NOMO-1 treated with DMSO at 0.1 percent for 48 hours (cell line): ENCODE measurements around the gene CCL22.
A peak's percentile ranks its signal among the peaks of the same experiment; 100 is the strongest.

ENCODE experiments used
- DNase-seq: peaks from one replicate; lab custom pipeline; 2025; ENCODE audit not compliant: unreplicated experiment; lab: John Stamatoyannopoulos, UW

The CCL22 gene

DNA sequence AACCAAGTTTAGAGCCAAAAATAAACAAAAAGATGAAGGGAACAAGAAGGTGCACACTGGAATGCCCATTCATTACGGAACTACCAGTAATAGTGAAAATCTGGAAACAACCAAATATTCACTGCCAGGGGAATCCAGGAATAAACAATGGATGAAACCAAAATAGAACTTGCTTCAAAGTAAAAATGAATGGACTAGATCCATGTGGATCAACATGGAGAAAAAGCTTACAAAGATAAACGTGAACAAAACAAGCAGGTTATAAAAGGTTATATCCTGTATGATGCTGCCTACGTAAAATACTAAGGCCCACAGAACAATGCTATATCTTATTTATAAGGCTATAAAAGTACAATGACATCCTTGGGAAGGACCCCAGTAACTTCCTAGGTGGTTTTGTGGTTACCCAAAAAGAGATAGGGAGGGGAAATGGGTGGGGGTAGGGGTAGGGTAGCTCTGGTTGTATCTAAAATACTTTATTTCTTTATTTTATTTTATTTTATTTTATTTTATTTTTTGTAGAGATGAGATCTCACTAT lies 12.8 kb upstream of the CCL22 start:
- no peak for DNase-seq

GRCh38 chr16:57347858-57348257 lies 10.7 kb upstream of the CCL22 start:
- no peak for DNase-seq

DNA sequence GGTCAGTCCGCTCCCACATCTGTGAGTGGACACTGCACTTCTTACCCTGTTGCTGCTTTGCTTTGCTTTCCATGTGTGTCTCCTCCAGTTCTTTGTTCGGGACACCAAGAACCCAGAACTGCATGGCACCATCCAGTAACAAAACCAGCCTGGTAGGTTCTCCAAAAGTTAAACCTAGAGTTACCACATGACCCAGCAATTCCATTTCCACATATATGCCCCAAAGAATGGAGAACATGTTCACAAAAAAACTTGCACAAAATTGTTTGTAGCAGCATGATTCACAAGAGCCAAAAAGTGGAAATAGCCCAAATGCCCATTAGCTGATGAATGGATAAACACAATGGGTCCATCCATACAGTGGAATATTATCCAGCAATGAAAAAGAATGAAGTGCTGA lies 10.3 kb upstream of the CCL22 start:
- peak; percentile 16 for DNase-seq

DNA sequence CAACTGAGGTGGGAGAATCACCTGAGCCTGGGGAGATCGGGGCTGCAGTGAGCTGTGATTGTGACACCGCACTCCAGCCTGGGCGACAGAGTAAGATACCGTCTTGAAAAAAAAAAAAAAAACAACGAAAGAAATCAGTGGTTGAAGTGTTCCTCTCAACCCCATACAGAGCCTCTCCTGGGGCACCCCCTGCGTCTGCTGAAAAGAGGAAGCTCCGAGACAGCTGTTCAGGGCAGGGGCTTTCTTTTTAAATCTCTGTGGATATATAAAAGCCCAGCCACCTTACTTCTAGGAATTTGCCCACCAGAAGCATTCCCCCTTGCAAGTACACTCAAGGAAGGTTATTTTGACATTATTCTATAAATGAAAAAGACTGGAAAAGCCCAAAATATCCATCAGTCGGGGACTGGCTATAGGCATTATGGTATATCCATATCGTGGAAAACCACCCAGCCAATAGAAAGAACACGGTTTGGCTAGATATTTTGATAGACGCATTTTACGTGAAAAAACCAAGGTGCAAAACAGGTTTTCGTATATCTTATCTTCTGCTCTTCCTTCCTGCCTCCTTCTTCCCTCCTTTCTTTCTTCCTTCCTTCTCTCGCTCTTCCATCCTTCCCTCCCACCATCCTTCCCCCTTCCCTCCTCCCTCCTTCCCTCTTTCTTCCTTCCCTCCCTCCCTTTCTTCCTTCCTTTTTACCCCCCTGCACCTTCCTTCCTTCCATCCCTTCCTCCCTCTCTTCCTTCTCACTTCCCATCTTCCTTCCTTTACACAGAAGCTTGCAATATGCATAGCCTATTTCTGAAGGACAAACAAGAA lies 9.2 kb upstream of the CCL22 start:
- peak; percentile 88 for DNase-seq

DNA sequence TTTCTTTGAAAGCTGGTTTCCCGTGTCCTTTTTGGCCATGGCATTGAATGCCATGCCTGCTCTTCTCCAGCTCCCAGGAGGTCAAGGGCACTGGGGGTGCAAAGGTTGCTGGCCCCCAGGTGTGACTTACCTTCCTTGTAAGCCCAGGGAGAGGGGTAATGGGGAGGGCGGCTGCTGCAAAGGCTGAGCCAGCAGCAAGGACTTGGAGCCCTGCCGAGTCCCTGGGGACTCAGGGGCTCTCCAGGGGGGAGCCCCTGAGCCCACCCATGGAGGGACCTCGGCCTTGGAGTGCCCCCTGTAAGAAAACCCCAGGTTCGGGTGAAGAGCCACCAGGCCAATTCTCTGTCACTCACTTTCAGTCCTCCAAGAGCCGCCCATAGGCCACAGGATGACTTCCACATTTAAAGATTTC lies 5.9 kb upstream of the CCL22 start:
- DNase-seq = no peak

GRCh38 chr16:57354311-57354710 lies 4.3 kb upstream of the CCL22 start:
- DNase-seq = no peak

- no peak for DNase-seq
Observed at GRCh38 chr16:57355898-57356414, 2.6 kb upstream of the CCL22 start.

DNA sequence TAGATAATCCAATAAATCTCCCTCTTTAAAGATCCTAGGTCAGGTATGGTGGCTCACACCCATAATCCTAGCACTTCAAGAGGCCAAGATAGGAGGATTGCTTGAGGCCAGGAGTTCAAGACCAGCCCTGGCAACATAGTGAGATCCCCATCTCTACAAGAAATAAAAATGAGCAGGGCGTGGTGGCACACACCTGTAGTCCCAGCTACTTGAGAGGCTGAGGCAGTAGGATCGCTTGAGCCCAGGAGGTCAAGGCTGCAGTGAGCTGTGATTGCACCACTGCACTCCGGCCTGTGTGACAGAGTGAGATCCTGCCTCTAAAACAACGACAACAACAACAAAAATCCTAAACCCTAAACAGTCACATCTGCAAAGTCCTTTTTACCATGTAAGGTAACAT lies 2.0 kb upstream of the CCL22 start:
- DNase-seq = no peak

GRCh38 chr16:57357330-57358085 lies 1.1 kb upstream of the CCL22 start:
- peak; percentile 81 for DNase-seq

DNA sequence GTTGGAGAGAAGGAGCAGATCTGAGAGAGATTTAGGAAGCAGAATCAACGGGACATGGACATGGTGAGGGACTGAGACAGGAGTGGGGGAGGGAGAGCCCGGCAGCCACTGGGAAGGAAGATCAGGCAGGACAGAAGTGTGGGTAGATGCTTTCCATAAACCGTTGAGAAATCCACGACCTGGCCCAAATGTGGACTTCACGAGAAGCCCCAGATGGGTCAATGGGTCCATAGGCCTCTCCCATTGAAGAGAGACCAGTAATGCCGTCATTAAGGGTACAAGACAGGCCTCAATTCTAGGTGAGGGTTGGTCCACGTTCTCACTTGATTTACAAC lies 530 bp upstream of the CCL22 start:
- no peak for DNase-seq

- DNase-seq = no peak
Observed at GRCh38 chr16:57360321-57360935, 1.8 kb downstream of the CCL22 start.

DNA sequence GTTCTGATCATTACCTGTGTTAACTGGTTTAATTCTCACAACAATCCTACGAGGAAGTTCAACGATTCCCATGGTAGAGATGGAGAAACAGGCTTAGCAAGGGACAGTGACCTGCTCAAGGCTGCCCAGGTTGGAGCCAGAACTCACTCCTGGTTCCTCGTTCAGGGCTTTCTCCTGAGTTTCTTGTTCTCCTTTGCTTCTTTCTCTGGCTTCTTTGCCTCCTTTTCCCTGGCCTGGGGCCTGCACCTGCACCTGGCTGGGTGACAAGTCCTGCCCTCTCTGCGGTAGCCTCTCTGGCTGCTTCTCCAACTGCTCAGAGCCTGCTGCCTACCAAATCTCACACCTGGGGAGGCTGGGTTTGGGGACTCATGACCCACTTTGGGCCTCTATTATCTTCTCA lies 2.8 kb downstream of the CCL22 start:
- DNase-seq = no peak

GRCh38 chr16:57364143-57364542 lies 5.6 kb downstream of the CCL22 start:
- DNase-seq = no peak

DNA sequence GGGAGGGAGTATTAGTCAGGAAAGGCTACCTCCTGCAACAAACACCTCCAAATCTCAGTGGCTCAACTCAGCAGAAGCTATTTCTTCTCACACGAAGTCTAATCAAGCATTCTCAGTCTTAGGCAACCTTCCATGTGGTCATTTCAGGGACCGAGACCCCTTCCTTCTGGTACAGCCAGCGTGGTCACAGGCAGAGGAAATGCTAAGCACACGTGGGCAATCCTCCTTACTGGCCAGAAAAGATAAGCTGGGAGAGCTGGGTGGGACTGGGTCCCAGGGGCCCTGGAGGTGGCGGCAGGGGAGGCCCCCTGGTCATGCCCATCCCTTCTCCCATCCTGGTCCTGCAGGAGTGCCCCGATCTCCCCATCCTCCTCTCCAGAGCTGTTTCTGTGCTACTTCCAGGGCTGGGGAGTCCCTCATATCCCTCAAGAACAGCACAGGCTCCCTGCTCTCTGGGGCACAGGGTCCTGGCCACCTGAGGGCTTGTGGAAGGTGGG lies 8.0 kb downstream of the CCL22 start:
- DNase-seq = no peak

DNA sequence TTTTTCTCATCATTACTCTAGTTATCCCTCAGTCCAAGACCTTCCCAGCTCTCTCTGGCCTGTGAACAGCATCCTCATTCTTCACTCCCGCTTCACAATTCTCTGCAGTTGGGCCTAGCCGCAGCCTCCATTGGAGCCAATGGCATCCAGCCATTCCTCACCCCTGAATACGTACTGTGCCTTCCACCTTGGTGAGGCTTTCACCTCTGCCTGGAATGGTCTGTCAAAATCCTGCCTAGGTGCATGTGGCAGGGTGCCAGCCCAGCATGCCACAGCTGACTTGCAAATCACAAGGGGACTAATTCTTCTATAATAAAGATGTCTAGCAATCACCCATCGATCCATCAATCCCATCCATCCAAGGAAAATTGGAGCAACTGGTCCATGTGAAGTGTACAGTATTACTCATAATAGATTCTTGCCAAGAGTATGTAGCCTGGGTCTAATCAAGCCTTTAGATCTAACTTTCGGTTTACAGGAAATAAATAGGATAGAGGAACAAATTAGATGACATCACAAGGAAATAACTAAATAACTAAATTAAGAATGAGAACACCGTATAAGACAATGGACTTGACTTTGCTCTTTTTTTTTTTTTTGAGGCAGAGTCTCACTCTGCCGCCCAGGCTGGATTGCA lies 8.7 kb downstream of the CCL22 start:
- no peak for DNase-seq

GRCh38 chr16:57371494-57372371 lies 13.2 kb downstream of the CCL22 start:
- no peak for DNase-seq

DNA sequence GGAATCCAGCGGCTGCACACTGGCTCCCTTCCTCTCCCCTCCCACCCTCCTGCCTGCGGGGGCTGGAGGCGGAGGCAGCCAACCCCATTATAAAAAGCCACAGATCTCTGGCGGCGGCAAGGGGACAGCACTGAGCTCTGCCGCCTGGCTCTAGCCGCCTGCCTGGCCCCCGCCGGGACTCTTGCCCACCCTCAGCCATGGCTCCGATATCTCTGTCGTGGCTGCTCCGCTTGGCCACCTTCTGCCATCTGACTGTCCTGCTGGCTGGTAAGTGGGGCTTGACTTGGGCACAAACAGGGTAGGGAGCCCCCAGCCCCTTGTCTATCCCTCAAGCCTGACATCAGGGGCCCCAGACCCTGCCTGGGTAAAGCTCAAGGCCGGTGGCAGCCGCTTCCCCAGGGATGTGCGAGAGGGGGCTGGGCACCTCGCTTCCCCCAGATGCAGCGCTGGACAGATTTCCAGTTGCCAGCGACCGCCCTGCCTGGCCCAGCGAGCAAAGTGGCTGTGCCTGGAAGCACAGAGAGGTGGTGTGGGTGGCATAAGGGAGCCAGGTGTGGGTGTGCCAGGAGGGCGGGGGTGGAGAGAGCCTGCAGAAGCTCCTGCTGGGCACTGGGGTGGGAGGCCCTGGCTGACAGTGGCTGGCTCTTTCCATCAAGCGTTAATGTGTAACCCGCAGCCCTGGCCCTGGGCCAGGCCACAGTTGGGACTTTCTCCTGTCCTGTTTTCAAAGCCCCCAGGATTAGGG lies 14.0 kb downstream of the CCL22 start, which contains the start of gene CX3CL1:
Gene CX3CL1 (plus strand): TSS at position 119 of the 745 bp plus-strand sequence. CDS start 79 bp downstream, at position 198.
- no peak for DNase-seq

GRCh38 chr16:57373117-57373947 lies 14.7 kb downstream of the CCL22 start:
- DNase-seq = no peak
